SU-DHL-6 (cell line): ENCODE results near the gene FAM83G.

Source experiments
- EZH2phosphoT487 ChIP-seq: fragments of 200-600 bp; sonication (generic), shearing (Covaris generic); conservative IDR thresholded peaks from 2 replicates; pipeline ENCODE4 v1.6.1; 2018; ENCODE audit warnings: mild to moderate bottlenecking, antibody characterized with exemption, low read length, moderate library complexity, mixed read lengths
- TF ChIP-seq, protein P1 (sequence below): fragments of 200-600 bp; sonication (generic); IDR thresholded peaks from one replicate; pipeline ENCODE4 v1.5.1; 2017; ENCODE audit warnings: antibody characterized with exemption, mild to moderate bottlenecking, low read length, moderate library complexity; ENCODE audit not compliant: insufficient read depth, poor library complexity, severe bottlenecking

DNA sequence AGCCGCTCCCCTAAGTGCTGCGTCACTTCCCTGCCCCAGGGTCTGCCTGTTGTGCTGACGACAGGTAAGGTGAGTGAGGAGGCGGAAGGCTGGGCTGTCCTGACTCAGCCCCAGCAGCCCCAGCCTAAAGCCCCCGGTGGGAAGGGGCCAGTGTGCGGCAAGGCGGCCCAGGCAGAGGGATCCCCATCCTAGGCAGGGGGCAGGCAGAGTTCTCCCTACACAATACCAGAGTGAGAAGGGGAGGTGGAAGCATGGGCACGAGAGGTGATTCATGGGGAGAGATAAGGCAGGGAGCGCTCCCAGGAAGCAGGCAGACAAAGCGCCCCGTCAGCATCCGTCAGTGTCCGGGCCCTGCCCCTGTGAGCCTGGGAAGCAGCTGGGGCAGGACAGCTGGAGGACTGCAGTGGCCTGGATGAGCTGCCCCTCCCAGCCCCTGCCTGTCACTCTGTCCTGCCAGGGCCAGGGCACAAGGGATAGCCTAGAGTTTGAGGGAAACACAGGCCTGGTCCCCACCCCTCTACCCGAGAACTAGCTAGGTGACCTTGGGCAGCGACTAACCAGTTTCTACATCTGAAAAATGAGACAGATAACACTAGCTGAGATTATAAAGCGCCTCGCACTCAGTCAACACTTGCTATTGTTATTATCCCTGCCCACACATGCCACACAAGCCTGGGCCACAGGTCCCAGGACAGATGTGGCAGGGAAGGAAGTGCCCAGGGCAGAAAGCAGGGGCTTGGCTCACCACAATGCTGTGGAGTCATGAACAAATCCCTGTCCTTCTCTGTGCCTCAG lies 3.8 kb downstream of the FAM83G start:
- TF ChIP-seq, protein P1, sequence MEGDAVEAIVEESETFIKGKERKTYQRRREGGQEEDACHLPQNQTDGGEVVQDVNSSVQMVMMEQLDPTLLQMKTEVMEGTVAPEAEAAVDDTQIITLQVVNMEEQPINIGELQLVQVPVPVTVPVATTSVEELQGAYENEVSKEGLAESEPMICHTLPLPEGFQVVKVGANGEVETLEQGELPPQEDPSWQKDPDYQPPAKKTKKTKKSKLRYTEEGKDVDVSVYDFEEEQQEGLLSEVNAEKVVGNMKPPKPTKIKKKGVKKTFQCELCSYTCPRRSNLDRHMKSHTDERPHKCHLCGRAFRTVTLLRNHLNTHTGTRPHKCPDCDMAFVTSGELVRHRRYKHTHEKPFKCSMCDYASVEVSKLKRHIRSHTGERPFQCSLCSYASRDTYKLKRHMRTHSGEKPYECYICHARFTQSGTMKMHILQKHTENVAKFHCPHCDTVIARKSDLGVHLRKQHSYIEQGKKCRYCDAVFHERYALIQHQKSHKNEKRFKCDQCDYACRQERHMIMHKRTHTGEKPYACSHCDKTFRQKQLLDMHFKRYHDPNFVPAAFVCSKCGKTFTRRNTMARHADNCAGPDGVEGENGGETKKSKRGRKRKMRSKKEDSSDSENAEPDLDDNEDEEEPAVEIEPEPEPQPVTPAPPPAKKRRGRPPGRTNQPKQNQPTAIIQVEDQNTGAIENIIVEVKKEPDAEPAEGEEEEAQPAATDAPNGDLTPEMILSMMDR, result no peak
- TF ChIP-seq EZH2phosphoT487, result no peak
